GM18951 (cell line): ENCODE data around the gene AMH.

Experiments used
- POLR2A ChIP-seq: IDR thresholded peaks from 4 replicates; pipeline ENCODE4 v1.6.1; 2011; ENCODE audit warnings: mild to moderate bottlenecking; ENCODE audit not compliant: insufficient read length, insufficient read depth; ENCODE audit errors: extremely low read depth
- in situ Hi-C: fragments of 300-500 bp; cut with MboI; formaldehyde crosslinking; loops from one replicate; pipeline ENCODE4 v1.12.0; 2022; ENCODE audit warnings: low sequenced_read_pairs, mixed read lengths, inconsistent platforms; ENCODE audit not compliant: unreplicated experiment

Gene AMH

GRCh38 chr19:2212861-2213711, 36.0 kb upstream of the AMH start:
- in situ Hi-C loops = no loop called here

GRCh38 chr19:2213799-2214198, 35.3 kb upstream of the AMH start:
- in situ Hi-C loops = no loop called here
- TF ChIP-seq POLR2A = no peak

More at GRCh38 chr19:2212861-2213711, 36.0 kb upstream of the AMH start:
- TF ChIP-seq POLR2A = no peak

GRCh38 chr19:2214251-2214650, 34.9 kb upstream of the AMH start:
- in situ Hi-C loops = no loop called here
- TF ChIP-seq POLR2A = no peak

- no peak for TF ChIP-seq POLR2A
- in situ Hi-C loops = no loop called here
These were observed 33.8 kb upstream of the AMH start for GRCh38 chr19:2215281-2215751.

DNA sequence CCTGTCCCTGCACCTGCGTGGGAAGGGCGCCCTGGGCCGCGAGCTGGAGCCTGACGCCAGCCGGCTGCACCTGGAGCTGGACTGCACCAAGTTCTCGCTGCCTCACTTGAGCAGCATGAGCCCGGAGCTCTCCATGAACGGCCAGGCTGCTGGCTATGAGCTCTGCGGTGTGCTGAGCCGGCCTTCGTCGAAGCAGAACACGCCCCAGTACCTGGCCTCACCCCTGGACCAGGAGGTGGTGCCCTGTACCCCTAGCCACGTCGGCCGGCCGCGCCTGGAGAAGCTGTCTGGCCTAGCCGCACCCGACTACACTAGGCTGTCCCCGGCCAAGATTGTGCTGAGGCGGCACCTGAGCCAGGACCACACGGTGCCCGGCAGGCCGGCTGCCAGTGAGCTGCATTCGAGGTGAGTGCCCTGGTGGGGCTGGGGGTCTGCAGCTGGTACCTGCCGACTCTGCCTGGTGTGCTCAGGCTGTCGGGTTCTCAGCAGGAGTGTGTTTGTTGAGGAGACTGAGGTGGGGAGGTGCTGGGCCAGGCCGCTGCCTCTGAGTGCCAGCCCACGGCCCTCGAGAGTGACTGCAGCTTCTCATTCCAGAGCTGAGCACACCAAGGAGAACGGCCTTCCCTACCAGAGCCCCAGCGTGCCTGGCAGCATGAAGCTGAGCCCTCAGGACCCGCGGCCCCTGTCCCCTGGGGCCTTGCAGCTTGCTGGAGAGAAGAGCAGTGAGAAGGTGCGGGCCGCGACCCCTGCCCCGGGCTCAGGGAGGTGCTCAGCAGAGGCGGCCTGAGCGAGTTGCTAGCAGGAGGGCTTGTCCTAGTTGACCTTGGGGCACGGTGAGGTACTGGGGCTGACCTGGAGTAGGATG, 32.5 kb upstream of the AMH start:
- in situ Hi-C loops = no loop called here
- no peak for TF ChIP-seq POLR2A

GRCh38 chr19:2217591-2217990, 31.5 kb upstream of the AMH start:
- TF ChIP-seq POLR2A = no peak
- in situ Hi-C loops = no loop called here

DNA sequence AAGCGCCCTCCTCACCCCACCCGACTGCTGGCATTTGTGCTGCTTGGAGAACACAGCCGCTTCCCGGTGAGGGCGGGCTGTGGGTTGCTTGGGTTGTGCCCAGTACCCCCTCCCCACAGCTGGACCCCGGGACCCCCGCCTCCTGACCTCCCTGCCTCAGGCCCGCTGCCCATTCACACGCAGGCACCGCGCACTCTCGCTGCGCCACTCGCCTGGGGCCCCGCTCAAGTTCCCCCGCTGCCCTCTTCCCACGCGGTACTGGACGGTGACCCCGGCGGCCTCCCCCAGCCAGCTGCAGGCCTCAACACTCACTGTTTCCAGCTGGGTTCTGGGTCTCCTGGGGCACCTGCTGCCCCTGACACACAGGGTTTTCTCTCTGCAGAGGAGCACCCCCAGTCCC, 29.4 kb upstream of the AMH start:
- in situ Hi-C loops = no loop called here
- no peak for TF ChIP-seq POLR2A

DNA sequence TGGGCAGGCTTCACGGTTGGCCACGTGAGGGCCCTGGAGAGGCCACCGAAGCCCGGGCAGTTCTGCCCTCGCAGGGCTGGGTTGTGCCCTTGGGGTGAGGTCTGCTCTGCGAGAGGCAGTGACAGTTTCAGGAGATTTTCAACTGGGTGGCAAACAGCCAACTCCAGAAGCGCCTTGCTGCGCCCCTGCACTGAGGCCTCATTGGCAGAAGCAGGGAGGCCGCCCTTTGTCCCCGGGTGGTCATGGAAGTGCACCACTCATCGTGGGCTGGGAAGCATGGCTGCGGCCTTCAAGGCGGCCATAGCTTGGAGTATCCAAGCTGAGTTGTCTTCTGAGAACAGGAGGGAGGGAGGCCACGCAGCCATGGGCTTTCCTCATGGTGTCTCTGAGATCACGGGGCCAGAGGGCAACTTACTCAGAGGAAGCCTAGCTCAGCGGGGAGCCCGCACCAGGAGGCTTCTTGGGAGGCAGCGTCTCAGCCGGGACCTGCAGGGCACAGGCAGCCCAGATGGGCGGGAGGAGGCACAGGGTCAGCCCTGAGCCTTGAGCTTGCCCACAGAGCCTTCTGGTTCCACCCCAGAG, 27.8 kb upstream of the AMH start:
- in situ Hi-C loops = no loop called here
- TF ChIP-seq POLR2A = no peak

GRCh38 chr19:2221918-2222317, 27.2 kb upstream of the AMH start:
- in situ Hi-C loops = no loop called here
- no peak for TF ChIP-seq POLR2A

GRCh38 chr19:2223391-2223790, 25.7 kb upstream of the AMH start:
- in situ Hi-C loops = no loop called here
- TF ChIP-seq POLR2A = no peak

- TF ChIP-seq POLR2A = no peak
- in situ Hi-C loops = no loop called here
These were observed 25.2 kb upstream of the AMH start for GRCh38 chr19:2223959-2224358.

DNA sequence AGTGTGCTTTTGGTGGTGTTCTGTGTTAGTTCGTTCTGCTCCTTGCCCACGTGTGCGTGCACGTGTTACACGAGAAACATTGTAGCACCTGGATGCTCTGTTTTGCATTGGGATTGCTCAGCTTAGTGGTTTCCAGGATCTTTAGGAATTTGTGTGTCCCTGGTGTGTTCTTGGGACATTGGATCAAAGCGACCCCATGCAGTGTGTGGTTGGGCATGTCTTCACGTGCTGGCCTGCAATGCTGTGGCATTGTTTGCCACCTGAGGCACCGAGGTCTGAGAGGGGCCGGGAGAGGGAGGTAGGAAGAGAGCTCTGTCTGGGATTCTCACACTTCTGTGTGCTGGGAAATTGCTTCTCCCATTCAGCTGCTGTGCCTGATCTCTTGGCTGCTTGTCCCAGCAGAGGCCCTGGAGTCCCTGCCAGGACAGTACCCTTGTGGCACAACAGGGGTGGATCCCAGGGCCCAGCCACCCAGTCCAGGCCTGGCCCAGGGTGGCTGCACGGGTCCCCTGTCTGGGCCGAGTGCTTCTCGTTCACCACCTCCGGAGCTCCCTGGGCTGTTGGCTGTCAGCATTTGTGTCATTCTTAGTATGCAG, 24.3 kb upstream of the AMH start:
- TF ChIP-seq POLR2A = no peak
- in situ Hi-C loops = no loop called here
